Stimulated activated CD4-positive, alpha-beta T cell treated with anti-CD3 and anti-CD28 coated beads, Interleukin-4, amount 100 ng/mL, for 4 hours (primary cell): ENCODE measurements around the gene EIF2D.

Source experiments
- DNase-seq, 2 experiments: peaks; one replicate each; pipeline ENCODE4 v3.0.0-alpha.2; 2020

EIF2D gene

DNA sequence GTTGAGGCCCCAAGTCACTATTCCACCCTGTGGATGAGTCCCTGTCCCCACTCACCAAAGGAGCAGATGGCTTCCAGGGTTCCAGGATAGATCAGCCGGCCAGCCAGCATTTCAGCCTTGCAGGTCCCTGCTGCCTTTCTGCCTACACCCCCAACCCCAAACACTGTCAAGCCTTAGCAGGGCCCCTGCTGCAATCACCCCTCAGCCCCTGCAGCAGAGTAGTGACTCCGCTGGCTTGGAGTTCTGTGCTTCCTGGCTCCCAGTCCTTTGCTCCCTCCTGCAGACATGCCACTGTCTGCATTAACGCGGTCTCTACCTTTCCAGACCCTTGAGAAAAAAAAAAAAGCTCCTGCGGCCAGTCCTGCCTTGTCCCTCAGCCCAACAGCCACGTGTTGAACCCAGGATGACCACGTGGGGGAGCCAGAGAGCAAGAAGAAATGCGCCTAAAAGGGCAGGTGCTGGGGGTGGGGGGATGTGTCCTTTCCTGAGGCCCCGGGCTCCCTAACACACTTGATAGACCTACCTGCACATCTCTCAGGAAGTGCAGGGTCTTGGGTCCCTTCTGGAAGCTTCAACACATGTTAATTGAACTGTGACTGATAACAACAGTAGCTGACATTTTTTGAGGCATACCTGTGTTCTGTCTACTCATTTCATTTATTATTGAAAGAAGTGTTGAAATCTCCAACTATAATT is 67.6 kb downstream of the EIF2D start:
- peak; percentile 72 to 80 for DNase-seq
